Measurements from ENCODE around the gene MRPL46.

DNA sequence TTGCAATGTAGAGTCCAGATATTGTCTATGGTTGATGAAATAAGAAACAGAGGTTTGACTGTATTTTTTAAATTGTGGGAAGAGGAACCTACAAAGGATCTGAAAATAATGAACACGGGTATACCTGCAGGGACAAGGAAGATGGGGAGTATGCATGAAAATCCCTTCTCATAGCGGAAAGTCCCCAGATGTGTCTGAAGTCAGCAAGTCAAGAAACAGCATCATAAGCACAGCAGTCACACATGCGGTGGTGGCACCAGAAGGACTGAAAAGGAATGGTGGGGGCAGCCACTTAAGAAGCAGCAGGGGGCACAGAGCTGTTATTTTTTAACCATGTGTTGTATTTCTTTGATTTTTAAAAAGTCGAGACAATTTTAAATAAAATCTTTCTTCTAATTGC, 5.0 kb upstream of the MRPL46 start:
- TF ChIP-seq POLR2AphosphoS5 (IDR thresholded peaks at IDR 0.05) (no peak), POLR2A (IDR thresholded peaks at IDR 0.05) (no peak)
- TF ChIP-seq, protein P1, sequence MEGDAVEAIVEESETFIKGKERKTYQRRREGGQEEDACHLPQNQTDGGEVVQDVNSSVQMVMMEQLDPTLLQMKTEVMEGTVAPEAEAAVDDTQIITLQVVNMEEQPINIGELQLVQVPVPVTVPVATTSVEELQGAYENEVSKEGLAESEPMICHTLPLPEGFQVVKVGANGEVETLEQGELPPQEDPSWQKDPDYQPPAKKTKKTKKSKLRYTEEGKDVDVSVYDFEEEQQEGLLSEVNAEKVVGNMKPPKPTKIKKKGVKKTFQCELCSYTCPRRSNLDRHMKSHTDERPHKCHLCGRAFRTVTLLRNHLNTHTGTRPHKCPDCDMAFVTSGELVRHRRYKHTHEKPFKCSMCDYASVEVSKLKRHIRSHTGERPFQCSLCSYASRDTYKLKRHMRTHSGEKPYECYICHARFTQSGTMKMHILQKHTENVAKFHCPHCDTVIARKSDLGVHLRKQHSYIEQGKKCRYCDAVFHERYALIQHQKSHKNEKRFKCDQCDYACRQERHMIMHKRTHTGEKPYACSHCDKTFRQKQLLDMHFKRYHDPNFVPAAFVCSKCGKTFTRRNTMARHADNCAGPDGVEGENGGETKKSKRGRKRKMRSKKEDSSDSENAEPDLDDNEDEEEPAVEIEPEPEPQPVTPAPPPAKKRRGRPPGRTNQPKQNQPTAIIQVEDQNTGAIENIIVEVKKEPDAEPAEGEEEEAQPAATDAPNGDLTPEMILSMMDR (IDR thresholded peaks at IDR 0.05) = no peak

Data from breast epithelium (tissue), 3 donors.